SH-SY5Y (cell line): ENCODE measurements around the gene SNRPE.

Experiments
- GATA2 ChIP-seq: IDR thresholded peaks from 2 replicates; pipeline ENCODE4 v1.6.1; 2011; ENCODE audit warnings: mild to moderate bottlenecking, low read depth, low read length
- GATA3 ChIP-seq: IDR thresholded peaks from 2 replicates; pipeline ENCODE4 v1.6.1; 2011; ENCODE audit warnings: low read depth, mild to moderate bottlenecking, low read length, moderate library complexity

Gene SNRPE

DNA sequence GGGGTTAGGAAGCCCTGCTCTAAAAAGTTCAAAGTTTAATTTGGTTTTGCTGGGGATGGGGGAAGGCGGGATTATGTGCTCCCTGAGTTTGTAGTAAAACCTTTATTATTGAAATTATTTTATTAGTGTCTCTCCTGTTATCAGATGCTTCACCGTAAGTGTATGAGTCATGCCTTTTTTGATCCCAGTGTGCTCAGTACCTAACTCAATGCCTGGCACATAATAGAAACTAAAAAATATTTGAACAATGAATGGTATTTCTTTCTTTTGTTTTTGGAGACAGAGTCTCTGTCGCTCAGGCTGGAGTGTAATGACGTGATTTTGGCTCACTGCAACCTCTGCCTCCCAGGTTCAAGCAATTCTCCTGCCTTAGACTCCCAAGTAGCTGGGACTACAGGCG is 6.4 kb downstream of the SNRPE start:
- TF ChIP-seq GATA2 = no peak
- no peak for TF ChIP-seq GATA3

DNA sequence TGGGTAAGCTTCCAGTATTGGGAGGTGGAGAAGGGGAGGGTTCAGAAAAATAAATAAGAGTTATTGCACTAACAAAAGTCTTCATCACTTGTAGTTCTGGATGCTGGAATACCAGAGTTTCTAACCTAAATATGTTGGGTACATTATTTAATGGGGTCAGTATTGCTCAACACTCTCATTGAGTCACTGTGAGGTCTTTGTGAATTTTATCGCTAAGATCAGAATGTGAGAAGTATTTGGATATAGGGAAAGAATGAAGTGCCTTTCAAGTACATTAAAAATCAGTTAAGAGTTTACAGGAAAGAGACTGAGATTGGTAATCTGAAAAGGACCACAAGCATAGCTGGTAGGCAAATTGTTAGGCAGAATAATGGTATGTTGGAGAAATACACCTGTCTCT is 8.8 kb downstream of the SNRPE start:
- TF ChIP-seq GATA2 = no peak
- no peak for TF ChIP-seq GATA3

DNA sequence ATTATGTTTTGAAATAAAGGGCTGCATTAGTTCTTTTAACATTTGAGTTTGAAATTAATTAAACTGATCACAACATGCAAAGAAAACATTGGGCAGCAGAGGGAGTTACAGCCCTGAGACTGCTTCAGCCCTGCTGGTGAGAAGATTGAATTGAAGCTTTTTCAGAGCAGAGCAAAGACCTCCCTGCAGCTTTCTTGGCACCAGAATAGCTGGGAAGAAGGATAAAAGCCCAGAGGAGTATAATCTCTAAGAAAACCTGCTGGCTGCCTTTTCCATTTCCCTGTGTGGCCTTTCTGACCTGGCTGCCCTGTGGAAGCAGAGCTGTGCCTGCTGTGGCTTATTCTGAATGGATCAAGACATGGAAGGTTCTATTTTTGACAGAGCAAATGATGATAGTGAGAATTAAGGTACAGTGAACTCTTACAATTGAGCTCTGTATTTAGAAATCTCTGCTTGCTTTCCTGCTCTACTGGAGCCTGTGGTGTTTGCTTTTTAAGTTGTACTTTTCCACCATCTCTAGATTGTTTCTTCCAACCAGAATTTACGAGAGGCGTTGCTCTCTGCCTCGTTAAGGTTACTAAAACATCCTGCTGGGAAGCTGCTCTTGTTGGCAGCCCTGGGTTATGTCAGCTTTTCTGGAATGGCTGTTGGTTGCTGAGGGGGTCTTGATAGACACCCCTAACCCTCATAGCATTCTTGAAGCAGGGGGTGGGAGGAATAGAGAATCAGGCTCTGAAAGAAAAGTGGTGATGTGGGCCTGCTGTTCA is 9.9 kb downstream of the SNRPE start:
- TF ChIP-seq GATA2 (no peak), GATA3 (no peak)

DNA sequence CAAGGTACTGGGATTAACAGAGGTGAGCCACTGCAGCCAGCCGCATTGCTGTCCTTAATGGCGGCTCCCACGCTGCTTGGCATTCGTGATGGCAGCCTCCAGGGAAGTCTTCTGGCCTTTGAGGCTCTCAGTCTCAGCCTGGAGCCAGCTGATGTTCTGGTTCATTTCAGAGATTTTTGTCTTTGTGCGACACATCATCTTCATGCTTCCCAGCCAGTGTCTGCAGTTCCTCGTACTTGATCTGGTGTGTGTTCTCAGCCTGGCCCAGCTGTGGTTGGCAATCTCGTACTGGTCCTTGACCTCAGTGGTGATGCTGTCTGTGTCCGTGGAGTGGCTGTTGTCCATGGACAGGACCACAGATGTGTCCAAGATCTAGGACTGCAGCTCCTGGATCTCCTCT is 11.7 kb downstream of the SNRPE start:
- no peak for TF ChIP-seq GATA2
- TF ChIP-seq GATA3 = no peak

DNA sequence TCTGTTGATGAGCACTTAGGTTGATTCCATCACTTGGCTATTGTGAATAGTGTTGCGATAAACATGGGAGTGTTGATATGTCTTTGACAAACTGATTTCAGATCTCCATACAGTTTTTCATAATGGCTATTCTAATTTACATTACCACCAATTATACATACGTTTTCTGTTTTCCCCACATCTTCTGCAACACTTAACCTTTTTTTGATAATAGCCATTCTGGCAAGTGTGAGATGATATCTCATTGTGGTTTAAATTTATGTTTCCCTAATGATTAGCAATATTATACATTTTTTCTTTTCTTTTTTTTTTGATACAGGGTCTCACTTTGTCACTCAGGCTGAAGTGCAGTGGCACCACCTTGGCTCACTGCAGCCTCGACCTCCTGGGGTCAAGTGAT is 17.0 kb downstream of the SNRPE start:
- TF ChIP-seq GATA2 (no peak), GATA3 (no peak)

DNA sequence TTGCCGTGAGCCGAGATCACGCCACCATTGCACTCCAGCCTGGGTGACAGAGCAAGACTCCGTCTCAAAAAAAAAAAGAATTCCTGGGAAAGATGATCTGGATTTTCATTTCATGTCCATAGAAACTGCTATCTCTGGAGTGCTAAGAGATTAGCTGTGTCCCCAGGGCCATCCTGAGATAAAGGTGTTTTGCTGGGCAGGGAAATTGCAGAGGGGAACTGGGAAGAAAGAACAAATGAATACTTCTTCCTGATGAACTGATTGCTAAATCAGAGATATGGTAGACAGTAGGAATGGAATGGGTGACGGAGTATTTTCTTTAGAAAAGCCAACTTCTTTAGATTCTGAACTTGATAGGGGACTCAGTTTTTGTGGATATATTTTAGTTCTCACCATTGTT is 19.2 kb downstream of the SNRPE start:
- TF ChIP-seq GATA2 (no peak), GATA3 (no peak)

DNA sequence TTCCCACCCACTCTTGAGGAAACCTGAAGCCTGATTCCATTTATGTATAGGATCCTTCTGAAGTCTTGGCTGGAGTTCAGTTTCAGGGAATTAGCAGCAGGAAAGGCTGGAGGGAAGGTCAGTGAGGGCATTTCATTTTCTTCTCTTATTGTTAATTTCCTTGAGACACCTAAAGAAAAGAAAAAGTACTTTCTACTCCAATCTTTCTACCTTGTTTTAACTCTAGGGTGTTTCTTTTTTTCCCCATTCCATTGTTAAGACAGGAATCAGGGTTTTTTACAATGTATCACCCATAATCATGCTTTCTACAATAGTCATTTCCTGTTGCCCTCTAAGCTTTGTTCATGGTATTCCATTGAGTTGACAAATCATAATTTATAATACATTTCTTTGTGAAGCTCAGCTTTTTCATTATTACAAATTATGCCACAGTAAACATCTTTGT is 27.4 kb downstream of the SNRPE start:
- TF ChIP-seq GATA2 = no peak
- TF ChIP-seq GATA3 = no peak

DNA sequence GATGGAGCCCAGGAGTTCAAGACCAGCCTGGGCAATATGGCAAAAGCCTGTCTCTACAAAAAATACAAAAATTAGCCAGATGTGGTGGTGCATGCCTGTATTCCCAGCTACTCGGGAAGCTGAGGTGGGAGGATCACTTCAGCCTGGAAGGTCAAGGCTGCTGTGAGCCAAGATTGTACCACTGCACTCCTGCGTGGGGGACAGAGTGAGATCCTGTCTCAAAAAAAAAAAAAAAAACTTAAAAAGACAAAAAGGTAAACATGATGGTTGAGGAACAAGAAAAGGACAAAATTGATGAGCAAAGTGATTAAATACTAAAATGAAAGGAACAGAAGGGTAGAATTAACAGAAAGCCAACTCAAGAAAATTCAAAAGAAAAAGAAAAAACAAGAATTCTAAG is 30.6 kb downstream of the SNRPE start:
- TF ChIP-seq GATA2 (no peak), GATA3 (no peak)

DNA sequence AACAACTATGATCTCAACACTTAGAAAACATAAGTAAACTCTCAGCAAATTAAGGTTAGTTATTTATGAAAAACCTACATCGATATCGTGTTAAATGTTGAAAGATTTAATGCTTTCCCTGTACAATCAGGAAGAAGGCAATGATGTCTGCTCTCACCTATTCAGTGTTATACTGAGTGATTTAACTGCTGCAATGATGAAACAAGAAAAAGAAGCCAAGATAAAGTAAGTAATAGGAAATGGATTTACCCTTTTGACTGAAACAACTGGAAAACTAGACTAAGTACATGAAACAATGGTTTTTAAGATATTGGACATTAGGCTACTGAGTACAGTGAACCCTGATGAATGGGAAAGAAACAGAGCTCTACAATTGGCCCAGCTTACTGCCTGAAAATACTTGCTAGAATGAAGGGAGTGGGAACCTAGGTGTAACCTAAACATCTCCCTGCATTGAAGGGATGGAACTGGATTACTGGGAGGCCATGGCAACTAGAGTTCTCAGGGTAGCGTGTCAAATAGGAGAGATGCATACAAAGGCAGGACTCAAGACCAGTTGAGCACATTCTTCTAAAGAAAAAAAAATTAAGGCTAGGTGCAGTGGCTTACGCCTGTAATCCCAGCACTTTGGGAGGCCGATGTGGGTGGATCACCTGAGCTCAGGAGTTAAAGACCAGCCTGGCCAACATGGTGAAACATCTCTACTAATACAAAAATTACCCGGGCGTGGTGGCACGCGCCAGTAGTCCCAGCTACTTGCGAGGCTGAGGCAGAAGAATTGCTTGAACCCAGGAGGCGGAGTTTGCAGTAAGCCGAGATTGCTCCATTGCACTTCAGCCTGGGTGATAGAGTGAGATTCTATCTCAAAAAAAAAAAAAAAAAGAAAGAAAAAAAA is 37.3 kb downstream of the SNRPE start:
- TF ChIP-seq GATA3 (no peak), GATA2 (no peak)

DNA sequence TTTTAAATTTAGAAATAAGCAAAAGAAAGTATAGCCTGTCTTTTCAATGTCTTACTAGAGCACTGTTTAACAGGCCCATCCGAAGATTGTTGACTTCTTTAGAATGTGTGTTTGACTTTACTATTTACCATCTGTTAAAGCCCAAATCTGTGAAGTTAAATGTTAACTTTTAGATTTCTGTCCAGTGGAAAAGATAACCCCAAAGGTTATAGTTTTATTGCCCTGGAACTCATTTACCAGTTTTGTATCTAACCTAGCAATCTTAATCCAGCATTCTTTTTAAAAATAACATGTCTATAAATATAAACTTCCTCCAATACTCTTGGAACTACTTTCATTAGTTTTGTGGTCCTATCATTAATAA is 37.9 kb downstream of the SNRPE start:
- TF ChIP-seq GATA2 = no peak
- TF ChIP-seq GATA3 = no peak

DNA sequence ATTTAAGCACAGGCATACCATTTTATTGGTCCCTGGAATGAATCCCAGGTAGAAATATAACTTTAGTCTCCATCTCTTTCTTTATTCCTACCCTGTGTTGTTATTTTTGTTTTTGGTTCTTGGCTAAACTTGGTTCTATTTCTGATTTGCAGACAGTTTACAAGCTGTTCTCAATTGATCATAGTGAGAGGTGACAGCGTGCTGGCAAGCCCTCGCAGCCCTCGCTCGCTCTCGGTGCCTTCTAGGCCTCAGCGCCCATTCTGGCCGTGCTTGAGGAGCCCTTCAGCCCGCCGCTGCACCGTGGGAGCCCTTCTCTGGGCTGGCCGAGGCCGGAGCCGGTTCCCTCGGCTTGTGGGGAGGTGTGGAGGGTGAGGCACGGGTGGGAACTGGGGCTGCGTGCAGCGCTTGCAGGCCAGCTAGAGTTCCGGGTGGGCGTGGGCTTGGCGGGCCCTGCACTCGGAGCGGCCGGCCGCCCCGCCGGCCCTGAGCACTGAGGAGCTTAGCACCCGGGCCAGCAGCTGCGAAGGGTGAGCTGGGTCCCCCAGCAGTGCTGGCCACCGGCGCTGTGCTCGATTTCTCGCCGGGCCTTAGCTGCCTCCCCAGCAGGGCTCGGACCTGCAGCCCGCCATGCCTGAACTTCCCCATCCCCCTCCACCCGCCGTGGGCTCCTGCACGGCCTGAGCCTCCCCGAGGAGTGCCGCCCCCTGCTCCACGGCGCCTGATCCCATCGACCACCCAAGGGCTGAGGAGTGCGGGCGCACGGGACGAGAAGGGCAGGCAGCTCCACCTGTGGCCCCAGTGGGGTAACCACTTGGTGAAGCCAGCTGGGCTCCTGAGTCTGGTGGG is 38.7 kb downstream of the SNRPE start:
- no peak for TF ChIP-seq GATA3

DNA sequence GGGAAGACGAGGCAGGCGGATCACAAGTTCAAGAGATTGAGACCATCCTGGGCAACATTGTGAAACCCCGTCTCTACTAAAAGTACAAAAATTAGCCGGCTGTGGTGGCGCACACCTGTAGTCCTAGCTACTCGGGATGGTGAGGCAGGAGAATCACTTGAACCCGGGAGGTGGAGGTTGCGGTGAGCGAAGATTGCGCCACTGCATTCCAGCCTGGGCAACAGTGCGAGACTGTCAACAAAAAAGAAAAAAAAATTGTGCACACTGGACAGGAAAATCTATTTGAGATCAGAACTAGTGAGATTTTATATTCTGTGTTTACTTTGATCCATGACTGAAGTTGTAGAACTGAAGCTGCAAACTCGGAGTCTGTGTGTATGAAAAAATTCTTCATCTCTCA is 40.2 kb downstream of the SNRPE start:
- TF ChIP-seq GATA2 (no peak), GATA3 (no peak)

DNA sequence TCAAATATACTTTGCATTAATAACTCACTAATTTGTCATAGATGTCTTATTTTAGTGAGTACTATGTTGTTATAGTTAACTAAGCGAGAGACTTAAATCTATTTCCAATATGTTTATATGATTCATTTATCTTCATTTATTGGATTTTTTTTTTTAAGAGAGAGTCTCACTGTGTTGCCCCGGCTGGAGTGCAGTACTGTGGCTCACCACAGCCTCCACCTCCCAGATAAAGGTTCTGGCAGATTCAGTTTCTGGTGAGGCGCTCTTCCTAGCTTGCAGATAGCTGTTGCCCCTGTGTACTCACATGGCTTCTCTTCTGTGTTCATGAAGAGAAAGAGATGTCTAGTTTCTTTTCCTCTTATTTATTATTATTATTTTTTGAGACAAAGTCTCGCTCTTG is 43.9 kb downstream of the SNRPE start:
- no peak for TF ChIP-seq GATA3
- no peak for TF ChIP-seq GATA2

DNA sequence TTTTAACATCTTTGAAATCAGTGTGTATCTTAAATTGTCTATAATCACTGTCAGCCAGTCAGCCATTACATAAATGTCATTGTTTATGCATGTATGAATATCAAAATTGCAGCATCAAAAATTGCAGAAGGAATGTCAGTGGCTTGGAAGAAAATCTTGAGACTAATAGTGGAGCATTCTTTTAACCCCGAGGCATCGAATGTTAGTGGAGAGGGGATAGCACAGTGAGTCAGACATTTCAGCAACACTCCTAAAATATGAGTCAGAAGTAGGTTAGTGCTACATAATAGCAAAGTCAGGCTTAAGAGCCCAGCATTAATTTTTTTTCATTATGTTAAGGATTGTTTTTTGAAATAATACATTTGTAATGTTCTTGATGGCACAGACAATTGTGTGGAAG is 45.5 kb downstream of the SNRPE start:
- TF ChIP-seq GATA2 (no peak), GATA3 (no peak)
